Right lung (tissue), 5 donors: ENCODE data around the gene NVL. TPM values are rescaled to one million over a fixed set of nuclear protein-coding genes. Genes with fewer than 3 reads are reported as not detected.
A peak's percentile ranks its signal among the peaks of the same experiment; 100 is the strongest.
"Not testable (repeated sequence)": the region's sequence is repeated elsewhere in the genome, so short reads cannot be mapped to it uniquely, and the experiment has no call there.

Source experiments
- DNase-seq, 2 donors: peaks; one replicate each; pipeline ENCODE4 v3.0.0-alpha.2; 2013
- polyA plus RNA-seq, 5 donors: library from polyadenylated mRNA; unstranded; fragments of 120-200 nt; gene quantifications; one replicate each; pipeline versions ENCODE4 v1.2.1 to v1.2.3, GENCODE V29; 2013; ENCODE audit warnings: inconsistent platforms in 1 of 5, low replicate concordance in 1 of 5; ENCODE audit not compliant: insufficient read length in 5 of 5, insufficient read depth in 1 of 5

Gene NVL
- polyA plus RNA-seq, 5 donors: 36.4 to 47.3 (median 43.1) TPM

DNA sequence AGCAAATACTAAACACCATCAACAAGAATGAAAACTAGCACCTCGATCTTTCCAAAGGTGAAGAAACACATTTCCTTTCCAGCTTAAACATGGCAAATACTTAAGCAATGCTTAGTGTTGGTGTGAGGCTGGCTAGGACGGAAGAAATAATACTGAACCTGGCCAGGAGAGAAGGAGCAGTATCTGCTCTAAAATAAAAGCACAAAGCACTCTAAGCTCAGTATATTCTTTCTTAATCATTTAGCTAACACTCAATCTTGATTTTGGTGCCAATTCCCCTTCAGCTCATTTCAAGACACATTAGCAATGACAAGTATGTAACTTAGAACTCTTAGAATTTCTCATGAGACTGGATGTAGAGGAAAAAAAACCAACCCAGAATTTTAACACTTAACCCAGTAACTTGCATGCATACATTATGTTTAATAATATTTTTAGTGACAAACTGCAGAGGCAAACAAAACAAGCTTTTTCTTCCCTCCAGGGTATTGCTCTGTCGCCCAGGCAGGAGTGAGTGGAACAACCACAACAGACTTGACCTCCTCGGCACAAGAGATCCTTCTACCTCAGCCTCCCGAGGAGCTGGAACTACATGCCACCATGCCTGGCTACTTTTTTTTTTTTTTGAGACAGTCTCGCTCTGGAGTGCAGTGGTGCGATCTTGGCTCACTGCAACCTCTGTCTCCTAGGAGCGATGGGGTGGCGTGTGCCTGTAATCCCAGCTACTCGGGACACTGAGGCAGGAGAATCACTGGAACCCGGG, 92.7 kb downstream of the NVL start:
- no peak for DNase-seq

DNA sequence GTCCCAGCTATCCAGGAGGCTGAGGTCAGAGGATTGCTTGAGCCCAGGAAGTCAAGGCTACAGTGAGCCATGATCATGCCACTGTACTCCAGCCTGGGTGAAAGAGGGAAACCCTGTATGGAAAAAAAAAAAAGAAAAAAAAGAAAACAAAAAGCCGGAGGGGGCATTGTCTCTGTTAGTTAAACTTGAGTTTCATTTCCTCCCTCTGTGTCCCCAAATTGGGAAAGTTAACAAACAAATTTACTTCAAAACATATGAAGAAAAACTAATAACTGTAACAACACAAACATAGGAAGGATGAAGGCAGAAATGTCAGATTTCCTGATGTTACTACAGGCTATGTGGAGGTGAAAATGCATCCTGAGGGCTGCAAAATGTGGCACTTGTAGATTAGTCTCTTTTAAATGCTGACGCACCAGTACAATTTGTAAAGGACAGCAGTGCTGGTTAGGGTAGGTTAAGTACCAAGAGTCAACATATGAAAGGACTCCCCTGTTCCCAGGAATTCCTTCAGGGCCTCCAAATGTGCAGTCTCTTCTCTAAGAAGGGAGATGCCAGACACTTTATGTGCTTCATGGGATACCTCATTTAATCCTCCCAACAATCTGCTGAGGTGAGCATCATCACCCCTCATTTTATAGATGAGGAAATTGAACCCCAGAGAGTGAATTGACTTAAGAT, 94.0 kb downstream of the NVL start:
- DNase-seq: no peak

GRCh38 chr1:224234017-224234416, 96.0 kb downstream of the NVL start:
- no peak for DNase-seq

GRCh38 chr1:224226849-224227502, 103.0 kb downstream of the NVL start:
- DNase-seq: no peak

DNA sequence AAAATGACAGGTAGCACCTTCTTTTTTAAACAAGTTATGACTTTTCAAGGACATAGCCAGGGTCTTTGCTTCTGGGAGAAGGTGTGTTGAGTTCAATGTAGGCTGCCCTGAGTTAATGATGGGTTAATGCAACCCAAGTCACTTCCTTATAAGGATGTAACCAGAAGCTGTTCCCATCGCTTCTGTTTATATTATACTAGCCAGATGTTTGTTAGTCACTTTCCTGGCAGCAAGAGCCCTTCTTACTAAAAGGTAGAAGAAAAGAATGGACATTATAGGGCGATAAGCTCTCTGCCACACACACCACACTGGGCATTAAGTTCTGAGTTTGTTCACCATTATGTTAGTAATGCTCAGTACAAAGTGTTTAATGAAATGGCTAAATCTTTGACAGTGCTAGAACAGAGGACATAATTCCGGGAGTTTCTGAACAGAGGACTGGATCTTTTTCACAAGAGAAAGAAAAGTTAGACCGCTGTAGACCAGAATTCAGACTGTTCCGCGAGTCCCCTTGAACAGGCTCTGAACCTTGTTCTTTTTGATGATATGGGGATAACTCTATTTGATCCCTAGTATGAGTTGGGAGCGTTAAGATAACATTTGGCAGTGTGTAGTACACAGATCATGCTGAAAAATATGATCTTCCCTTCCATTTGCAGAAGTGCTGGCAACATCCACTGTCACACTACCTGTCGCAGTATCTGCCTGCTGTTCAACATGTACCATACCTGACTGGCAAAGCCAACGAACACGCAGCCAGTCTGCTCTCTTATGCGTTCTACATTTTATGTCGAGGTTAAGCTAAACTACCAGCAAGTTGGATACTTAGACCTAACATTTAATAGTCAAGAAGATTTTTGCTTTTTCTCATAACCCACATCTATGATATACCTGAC, 105.9 kb downstream of the NVL start:
- DNase-seq: peak in 1 of 2 donors; percentile 18

GRCh38 chr1:224219612-224220059, 110.3 kb downstream of the NVL start:
- DNase-seq: no peak

- DNase-seq: no peak
These were observed 110.9 kb downstream of the NVL start for GRCh38 chr1:224219011-224219611.

DNA sequence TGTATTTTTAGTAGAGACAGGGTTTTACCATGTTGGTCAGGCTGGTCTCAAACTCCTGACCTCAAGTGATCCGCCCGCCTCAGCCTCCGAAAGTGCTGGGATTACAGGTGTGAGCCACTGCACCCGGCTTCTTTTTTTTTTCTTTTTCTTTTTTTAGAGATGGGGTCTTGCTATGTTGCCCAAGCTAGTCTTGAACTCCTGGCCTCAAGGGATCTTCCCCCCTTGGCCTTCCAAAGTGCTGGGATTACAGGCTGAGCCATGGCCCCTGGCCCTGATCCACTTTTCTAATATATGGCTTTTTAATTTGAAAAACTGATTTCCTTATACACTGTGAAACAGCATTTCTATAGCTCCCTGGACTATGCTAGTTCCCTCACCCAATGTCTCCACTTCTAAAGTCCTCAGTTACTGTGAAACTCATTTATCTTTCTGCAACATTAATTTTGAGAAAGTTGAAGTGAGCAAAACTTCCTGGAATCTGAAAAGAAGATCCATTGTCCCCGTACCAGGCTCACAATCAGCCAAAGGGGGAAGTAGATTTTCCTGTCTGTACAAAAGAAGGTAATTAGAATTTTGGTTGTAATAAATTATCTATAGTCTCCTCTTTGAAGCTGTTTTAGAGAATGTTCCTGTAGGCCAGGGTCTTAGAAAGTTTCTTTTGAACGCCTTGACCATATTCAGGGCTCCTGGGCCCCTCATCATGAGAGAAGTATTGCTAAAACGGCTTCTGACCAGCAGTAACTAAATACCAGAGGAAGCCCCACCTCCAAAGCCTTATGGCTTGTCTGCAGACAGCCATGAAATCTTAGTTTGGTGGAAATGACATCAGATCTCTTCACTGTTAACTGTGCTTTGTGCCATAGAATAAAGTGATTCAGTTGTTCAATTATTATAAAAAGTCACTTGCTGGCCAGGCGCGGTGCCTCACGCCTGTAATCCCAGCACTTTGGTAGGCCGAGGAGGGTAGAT, 112.0 kb downstream of the NVL start:
- no peak for DNase-seq

- no peak for DNase-seq
These were observed 113.6 kb downstream of the NVL start for GRCh38 chr1:224216382-224216781.

DNA sequence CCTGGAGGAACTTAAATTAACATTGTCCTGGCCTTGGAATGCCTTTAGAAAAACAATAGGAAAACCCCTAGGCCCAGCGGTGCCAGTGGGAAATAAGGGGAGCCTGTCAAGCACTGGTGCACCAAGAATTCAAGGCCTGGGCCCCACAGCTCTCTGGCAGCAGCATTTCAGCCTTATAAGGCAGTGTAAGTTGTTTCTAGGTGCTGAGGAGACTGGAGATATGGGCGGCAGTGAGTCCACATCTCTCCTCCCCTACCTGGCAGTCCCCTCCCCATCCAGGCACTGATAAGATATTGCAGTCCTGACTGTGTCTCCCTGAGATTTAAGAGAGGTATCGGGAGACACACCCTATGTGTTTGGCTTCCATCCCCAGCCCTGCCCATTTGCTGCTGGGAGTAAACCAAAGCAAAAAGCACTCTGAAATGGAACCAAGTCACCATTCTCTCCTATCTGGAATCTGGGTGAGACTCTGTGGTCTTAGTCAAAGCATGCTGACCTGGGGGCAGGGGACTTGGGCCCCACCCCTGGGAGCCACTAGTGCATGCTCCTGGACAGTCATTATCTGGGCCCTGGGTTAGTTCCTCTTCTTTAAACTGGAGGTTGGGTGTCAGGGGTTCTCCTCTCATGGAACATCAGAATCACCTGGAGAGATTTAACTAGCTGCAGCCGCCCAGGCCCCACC, 116.4 kb downstream of the NVL start:
- no peak for DNase-seq

GRCh38 chr1:224212618-224213061, 117.3 kb downstream of the NVL start:
- DNase-seq: no peak

DNA sequence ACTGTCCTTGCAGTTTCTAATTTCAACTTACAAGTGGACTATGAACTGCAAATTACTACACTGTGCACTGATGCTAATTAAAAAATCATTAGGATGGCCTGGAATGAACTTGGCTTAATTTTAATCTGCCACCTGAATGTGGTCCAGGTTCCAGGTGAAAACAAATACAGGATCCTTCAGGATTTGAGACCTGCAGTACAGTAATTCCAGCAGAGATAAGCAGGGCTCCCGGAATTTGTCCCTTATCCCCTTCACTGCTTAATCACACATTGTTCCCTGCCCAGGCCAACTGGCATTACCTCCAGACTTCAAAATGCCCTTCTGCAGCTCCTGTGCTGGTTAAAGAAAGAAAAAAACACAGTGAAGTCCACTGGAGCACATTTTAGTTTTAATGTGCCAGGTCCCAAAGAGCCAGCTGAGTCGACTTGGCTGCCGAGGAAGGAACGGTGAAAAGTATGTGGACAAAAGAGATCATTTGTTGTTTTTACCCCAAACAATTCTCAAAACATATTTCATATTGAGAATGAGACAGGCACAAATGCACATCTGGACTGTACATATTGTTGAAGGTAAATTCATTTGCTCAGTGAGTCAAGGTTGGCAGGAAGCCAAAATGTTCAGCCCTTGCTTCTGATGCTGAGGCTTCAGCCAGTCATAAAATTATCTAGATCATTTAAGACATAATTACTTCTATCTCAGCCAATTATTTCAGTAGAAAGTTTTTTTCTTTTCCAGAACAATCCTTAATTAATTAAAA, 118.6 kb downstream of the NVL start:
- peak in 1 of 2 donors; percentile 20 for DNase-seq

- DNase-seq: not testable (repeated sequence)
These were observed 123.9 kb downstream of the NVL start for GRCh38 chr1:224205931-224206538.

DNA sequence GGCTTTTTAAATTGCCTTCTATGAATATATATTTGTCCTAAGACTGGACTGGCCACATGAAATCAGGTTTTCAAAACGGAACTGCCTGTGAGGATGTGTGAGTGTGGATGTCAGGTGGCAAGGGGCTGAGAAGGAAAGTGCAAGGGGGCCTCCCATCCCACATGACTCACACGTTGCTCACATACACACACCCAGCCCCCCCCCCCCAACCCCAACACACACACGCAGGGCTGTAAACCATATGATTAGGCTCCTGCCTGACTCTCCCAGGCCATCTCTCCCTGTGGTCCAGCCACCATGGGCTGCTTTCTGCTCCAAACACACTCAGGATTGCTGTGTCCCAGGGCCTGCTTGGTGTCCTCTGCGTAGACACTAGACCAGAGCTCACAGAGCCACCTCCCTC, 124.5 kb downstream of the NVL start:
- peak in 1 of 2 donors; percentile 40 for DNase-seq

DNA sequence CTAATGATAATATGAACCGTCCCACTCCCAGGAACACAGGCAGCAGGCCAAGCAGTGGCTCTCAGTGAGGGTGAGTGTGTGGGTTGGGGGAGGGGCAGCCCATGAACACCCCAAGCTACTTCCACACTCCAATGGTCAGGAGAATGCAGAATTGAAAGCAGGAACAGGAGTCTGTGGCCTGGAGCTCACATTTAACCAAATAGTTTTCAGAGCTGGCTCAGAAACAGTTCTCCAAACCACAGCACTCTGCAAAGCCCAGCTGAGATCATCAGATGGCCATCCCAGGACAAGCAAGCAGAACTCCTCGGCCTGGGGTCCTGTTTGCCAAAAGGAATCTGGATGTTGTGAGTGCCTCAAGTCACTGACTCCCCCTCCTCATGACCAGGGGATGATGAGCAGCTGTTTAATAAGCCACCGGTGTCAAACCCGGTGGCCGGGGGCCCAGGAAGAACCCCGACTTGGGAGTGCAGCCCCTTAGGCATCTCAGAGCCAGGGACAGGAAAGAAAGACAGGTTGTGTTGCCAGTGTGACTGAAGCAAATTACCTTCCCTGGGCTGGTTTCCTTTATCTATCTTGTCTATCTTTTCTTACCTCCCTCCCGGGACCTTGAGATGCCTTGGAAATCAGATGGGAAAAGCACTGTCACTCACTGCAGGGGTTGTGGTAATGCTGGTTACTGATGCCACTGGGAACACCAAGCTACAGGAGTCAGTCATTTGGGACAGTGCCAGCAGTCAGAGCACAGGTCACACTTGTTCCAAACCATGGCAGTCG, 126.5 kb downstream of the NVL start:
- no peak for DNase-seq

DNA sequence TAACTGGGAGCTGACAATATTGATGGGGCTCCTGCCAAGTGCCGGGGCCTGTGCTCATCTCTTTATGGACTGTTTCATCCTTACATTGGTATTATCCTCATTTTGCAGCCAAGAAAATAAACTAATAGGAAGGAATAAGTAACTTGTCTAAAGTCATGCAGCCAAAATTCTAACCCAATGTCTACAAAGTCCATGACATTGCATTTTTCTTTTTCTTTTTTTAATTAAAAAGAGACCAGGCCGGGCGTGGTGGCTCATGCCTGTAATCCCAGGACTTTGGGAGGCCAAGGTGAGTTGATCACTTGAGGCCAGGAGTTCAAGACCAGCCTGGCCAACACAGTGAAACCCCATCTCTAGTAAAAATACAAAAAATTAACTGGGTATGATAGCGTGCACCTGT, 128.1 kb downstream of the NVL start:
- DNase-seq: no peak

GRCh38 chr1:224201383-224201782, 128.6 kb downstream of the NVL start:
- no peak for DNase-seq
